Glutamatergic neuron (in vitro differentiated cells): ENCODE results near the gene HEYL. TPM values are rescaled to one million over a fixed set of nuclear protein-coding genes. Genes with fewer than 3 reads are reported as not detected.

Source experiments
- DNase-seq: peaks from one replicate; pipeline ENCODE4 v3.0.0; 2022
- H3K27ac Mint-ChIP-seq: one replicate; pipeline ENCODE4 v1.8.0; 2020; ENCODE audit warnings: mild to moderate bottlenecking, mixed read lengths, inconsistent platforms; ENCODE audit not compliant: unreplicated experiment
- H3K27me3 Mint-ChIP-seq: one replicate; pipeline ENCODE4 v1.8.0; 2020; ENCODE audit warnings: mild to moderate bottlenecking, moderate library complexity, mixed read lengths, inconsistent platforms; ENCODE audit not compliant: unreplicated experiment
- H3K36me3 Mint-ChIP-seq: one replicate; pipeline ENCODE4 v1.8.0; 2020; ENCODE audit warnings: mild to moderate bottlenecking, mixed read lengths, inconsistent platforms; ENCODE audit not compliant: unreplicated experiment
- H3K4me1 Mint-ChIP-seq: one replicate; pipeline ENCODE4 v1.8.0; 2020; ENCODE audit warnings: mild to moderate bottlenecking, low read depth, mixed read lengths, inconsistent platforms; ENCODE audit not compliant: unreplicated experiment
- H3K4me3 Mint-ChIP-seq: one replicate; pipeline ENCODE4 v1.8.0; 2020; ENCODE audit warnings: mild to moderate bottlenecking, mixed read lengths, inconsistent platforms; ENCODE audit not compliant: unreplicated experiment
- H3K9me3 Mint-ChIP-seq: one replicate; pipeline ENCODE4 v1.8.0; 2020; ENCODE audit warnings: mild to moderate bottlenecking, moderate library complexity, mixed read lengths, inconsistent platforms; ENCODE audit not compliant: unreplicated experiment
- total RNA-seq: library from RNA; stranded (reverse); fragmentation: NEBNext Ultra II Directional; extraction: Animal tissue kit (Norgen Biotek cat#: 25700); gene quantifications from one replicate; pipeline ENCODE4 v1.2.1, GENCODE V29; 2021; ENCODE audit not compliant: unreplicated experiment
- TF ChIP-seq, protein P1 (sequence below): fragments of 200-600 bp; sonication (generic); IDR thresholded peaks from one replicate; pipeline ENCODE4 v1.5.0; 2021; ENCODE audit not compliant: partially characterized antibody, unreplicated experiment

HEYL gene
- total RNA-seq, 1 donor from 2014 or later = 9.0 TPM

DNA sequence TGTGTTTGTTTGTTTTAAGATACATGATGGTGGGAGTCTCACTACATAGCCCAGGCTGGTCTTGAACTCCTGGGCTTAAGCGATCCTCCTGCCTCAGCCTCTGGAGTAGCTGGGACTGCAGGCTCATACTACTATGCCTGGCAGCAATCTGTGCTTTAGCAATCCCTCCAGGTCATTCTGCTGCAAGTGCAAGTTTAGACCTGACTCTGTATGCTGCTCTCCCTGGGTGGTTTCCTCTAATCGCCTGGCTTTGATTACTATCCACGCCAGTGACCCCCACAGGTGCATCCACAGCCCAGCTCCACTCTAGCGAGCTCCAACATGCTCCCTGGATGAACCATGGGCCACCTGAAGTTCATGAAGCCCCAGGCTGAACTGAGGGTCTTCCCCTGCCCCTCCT is 47.4 kb downstream of the HEYL start:
- Mint-ChIP-seq H3K9me3 (peaks cover 6% of the 10 kb centered on the region), H3K27me3 (peaks cover 10% of the 10 kb centered on the region), H3K4me3 (no peak overlapping the region), H3K4me1 (no peaks in the 10 kb centered on the region), H3K27ac (no peak overlapping the region), H3K36me3 (peaks cover 4% of the 10 kb centered on the region)
- DNase-seq = no peak
- TF ChIP-seq, protein P1, sequence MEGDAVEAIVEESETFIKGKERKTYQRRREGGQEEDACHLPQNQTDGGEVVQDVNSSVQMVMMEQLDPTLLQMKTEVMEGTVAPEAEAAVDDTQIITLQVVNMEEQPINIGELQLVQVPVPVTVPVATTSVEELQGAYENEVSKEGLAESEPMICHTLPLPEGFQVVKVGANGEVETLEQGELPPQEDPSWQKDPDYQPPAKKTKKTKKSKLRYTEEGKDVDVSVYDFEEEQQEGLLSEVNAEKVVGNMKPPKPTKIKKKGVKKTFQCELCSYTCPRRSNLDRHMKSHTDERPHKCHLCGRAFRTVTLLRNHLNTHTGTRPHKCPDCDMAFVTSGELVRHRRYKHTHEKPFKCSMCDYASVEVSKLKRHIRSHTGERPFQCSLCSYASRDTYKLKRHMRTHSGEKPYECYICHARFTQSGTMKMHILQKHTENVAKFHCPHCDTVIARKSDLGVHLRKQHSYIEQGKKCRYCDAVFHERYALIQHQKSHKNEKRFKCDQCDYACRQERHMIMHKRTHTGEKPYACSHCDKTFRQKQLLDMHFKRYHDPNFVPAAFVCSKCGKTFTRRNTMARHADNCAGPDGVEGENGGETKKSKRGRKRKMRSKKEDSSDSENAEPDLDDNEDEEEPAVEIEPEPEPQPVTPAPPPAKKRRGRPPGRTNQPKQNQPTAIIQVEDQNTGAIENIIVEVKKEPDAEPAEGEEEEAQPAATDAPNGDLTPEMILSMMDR = no peak

DNA sequence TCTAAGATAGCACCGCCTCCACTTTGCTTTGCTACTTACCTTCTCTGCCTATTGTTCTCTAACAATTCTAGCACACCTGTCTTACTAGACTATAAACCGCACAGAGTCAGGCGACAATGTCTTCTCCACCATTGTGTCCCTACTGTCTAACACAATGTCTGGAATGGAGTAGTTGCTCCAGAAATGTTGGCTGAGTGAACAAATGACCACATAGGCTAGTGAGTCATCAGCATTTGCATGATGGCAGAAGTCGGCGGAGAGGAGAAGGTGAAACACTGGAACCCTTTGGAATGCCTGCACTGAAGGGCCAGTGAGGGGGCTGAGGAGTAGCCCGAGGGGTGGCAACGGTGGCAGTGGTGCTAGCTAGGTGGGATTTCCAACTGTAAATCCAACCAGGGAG is 48.9 kb downstream of the HEYL start:
- Mint-ChIP-seq H3K27me3 (peaks cover 7% of the 10 kb centered on the region), H3K4me1 (no peaks in the 10 kb centered on the region)
- TF ChIP-seq, protein P1 = no peak

DNA sequence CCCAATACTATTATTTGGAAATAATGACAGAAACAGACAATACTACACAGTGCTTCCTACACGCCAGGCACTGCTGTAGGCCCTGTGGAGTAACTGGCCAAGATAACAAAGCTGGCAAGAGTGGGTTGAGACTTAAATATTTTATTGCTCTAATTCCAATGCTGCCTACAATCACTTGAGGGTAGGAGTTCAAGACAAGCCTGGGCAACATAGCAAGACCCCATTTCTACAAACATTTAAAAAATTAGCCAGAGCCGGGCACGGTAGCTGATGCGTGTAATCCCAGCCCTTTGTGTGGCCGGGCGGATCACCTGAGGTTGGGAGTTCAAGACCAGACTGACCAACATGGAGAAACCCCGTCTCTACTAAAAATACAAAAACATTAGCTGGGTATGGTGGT is 53.5 kb downstream of the HEYL start:
- H3K27ac Mint-ChIP-seq = no peak overlapping the region
- DNase-seq = no peak
- TF ChIP-seq, protein P1 = no peak
- H3K27me3 Mint-ChIP-seq = peaks cover 6% of the 10 kb centered on the region
- H3K4me3 Mint-ChIP-seq = no peak overlapping the region
- H3K4me1 Mint-ChIP-seq = no peaks in the 10 kb centered on the region
- H3K36me3 Mint-ChIP-seq = no peaks in the 10 kb centered on the region
- no peaks in the 10 kb centered on the region for H3K9me3 Mint-ChIP-seq

More for the DNA sequence above, 48.9 kb downstream of the HEYL start:
- H3K36me3 Mint-ChIP-seq = peaks cover 4% of the 10 kb centered on the region
- H3K9me3 Mint-ChIP-seq = peaks cover 4% of the 10 kb centered on the region
- no peak for DNase-seq
- H3K27ac Mint-ChIP-seq = no peak overlapping the region
- H3K4me3 Mint-ChIP-seq = no peak overlapping the region

DNA sequence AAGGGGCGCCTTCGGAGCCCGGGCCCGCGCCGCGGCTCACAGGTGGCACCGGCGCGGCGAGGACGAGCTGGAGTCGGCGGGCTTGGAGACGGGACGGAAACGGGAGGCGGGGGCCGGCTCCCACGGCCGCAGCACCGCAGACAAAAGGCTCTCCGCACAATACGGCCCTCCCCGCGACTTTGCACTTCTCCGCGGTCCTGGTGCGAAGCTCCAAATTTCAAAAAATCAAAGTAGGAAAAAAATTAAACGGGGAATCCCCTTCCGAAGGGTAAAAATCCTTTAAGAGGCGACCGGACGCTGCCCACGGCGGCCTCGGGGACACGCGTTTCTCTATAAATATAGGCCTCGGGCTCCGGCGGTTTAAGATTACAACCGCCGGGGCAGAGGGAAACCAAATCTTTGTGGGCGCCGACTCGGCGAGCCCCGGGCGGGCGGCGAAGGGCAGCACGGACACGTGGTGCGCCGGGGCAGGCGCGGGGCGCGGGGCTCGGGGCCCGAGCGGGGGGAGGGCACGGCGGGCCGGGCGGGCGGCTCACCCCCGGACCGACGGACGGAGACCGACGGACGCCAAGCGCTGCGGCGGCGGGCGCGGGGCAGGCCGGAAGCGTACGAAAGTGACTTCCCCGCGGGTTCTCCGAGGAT is 63.3 kb downstream of the HEYL start:
- TF ChIP-seq, protein P1 = no peak
- Mint-ChIP-seq H3K9me3 (peaks cover 5% of the 10 kb centered on the region), H3K27ac (no peak overlapping the region), H3K4me3 (peak overlapping the region; percentile 94), H3K4me1 (peaks cover 23% of the 10 kb centered on the region), H3K27me3 (peaks cover 4% of the 10 kb centered on the region), H3K36me3 (no peaks in the 10 kb centered on the region)
- peak; percentile 41 for DNase-seq

DNA sequence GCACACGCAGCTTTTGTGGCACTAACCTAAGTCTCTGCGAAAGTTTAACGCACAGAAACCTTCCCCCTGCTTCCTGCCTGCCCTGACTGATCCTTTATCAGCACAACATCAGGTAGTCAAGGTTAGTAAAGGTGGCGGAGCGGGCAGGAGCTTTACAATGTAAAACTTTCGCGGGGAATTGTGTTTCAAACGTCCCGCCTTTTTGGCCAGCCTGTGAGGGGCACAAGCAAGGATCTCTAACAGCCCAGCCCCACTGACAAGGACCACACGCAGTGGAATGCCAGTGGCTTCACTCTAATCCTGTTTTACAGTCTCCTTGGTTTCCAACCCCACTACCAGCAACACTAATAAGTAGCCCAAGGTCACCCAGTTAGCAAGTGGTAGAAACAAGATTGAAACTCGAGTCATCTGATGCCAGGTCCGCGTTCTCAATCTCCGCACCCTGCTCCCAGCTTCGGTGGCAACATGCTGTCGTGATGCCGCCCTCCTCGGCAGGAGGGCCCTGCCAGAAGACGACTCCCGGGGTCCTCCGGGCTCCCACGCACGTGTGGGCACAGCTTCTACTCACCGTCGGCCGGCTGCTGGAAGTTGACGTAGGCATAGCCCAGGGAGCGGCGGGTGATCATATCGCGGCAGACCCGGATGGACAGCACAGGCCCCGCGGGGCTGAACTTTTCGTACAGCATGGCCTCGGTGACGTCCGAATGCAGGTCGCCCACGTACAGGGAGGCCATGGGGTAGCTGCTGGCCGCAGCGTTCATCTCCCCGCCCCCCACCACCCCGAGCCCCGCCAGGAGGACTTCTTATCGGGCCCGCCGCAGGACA is 64.0 kb downstream of the HEYL start:
- peak; percentile 70 for DNase-seq
- TF ChIP-seq, protein P1 = no peak
- H3K36me3 Mint-ChIP-seq = no peaks in the 10 kb centered on the region
- peak overlapping the region; percentile 94 for H3K4me3 Mint-ChIP-seq
- peaks cover 23% of the 10 kb centered on the region for H3K4me1 Mint-ChIP-seq
- peaks cover 4% of the 10 kb centered on the region for H3K27me3 Mint-ChIP-seq
- peaks cover 5% of the 10 kb centered on the region for H3K9me3 Mint-ChIP-seq
- H3K27ac Mint-ChIP-seq = peak overlapping the region; percentile 43
